GM20000 (cell line): ENCODE measurements around the gene CARD9.
A peak's percentile ranks its signal among the peaks of the same experiment; 100 is the strongest.

Source experiments
- DNase-seq: peaks from one replicate; pipeline ENCODE4 v3.0.0; 2012; ENCODE audit warnings: low spot score
- CTCF ChIP-seq: IDR thresholded peaks from 2 replicates; pipeline ENCODE4 v1.5.1; 2012; ENCODE audit warnings: mild to moderate bottlenecking, control low read depth; ENCODE audit errors: extremely low read depth, missing control alignments

The CARD9 gene

GRCh38 chr9:136399176-136400037 lies 25.9 kb upstream of the CARD9 start:
- peak; percentile 74 for DNase-seq
- no peak for TF ChIP-seq CTCF

GRCh38 chr9:136398286-136398685 lies 24.8 kb upstream of the CARD9 start:
- TF ChIP-seq CTCF = no peak
- DNase-seq = no peak

GRCh38 chr9:136397643-136398042 lies 24.2 kb upstream of the CARD9 start:
- no peak for DNase-seq
- no peak for TF ChIP-seq CTCF

GRCh38 chr9:136396219-136396515 lies 22.7 kb upstream of the CARD9 start:
- DNase-seq = no peak
- TF ChIP-seq CTCF = no peak

GRCh38 chr9:136395345-136396218 lies 22.1 kb upstream of the CARD9 start:
- no peak for DNase-seq
- TF ChIP-seq CTCF = no peak

GRCh38 chr9:136395020-136395340 lies 21.5 kb upstream of the CARD9 start:
- TF ChIP-seq CTCF = no peak
- no peak for DNase-seq

GRCh38 chr9:136394312-136395019 lies 21.0 kb upstream of the CARD9 start:
- TF ChIP-seq CTCF = no peak
- no peak for DNase-seq
